Endothelial cell of umbilical vein (primary cell): ENCODE data around the gene CA11. TPM values are rescaled to one million over a fixed set of nuclear protein-coding genes. Genes with fewer than 3 reads are reported as not detected.
"Not testable (repeated sequence)": the region's sequence is repeated elsewhere in the genome, so short reads cannot be mapped to it uniquely, and the experiment has no call there.

Experiments
- Bru-seq: library from RNA; stranded (reverse); fragments of 400-500 nt; gene quantifications from one replicate; lab custom pipeline; 2021; lab: Mats Ljungman, UMichigan
- BruChase-seq, 2 experiments: library from RNA; stranded (reverse); fragments of 400-500 nt; gene quantifications; one replicate each; lab custom pipeline; 2021; lab: Mats Ljungman, UMichigan
- BruUV-seq: library from RNA; stranded (reverse); fragments of 400-500 nt; replicated peaks from 2 replicates; lab custom pipeline; 2021; lab: Mats Ljungman, UMichigan
- CTCF ChIA-PET: fragments of 300-600, 350-600 bp; sonication (Branson Sonifier 250); formaldehyde crosslinking; loops from one replicate; lab custom pipeline; 2021; ENCODE audit warnings: antibody characterized with exemption, inconsistent platforms; lab: Charles Lee
- POLR2A ChIA-PET: fragments of 300-600, 350-600 bp; sonication (Branson Sonifier 250); formaldehyde crosslinking; loops from one replicate; lab custom pipeline; 2021; ENCODE audit warnings: antibody characterized with exemption, inconsistent platforms; lab: Charles Lee
- DNase-seq: peaks from one replicate; pipeline ENCODE4 v3.0.0-alpha.2; 2011; ENCODE audit warnings: low read depth, low spot score
- FAIRE-seq: peaks from 2 replicates; lab custom pipeline; 2011; peaks lifted over from hg19 to GRCh38; lab: Jason Lieb, UNC
- H2AFZ ChIP-seq: 2 replicates; pipeline ENCODE4 v1.6.0; 2012; ENCODE audit warnings: low read depth, low read length, control low read depth, inconsistent platforms
- H3K27ac ChIP-seq: 2 replicates; pipeline ENCODE4 v1.5.1; 2011; ENCODE audit warnings: low read depth, mild to moderate bottlenecking, control low read depth, low read length, moderate library complexity; ENCODE audit not compliant: insufficient read depth
- H3K27me3 ChIP-seq, 2 experiments: 2 replicates each; pipeline versions ENCODE4 v1.6.0 to v1.6.1; 2011; ENCODE audit warnings: low read length in 2 of 2, mixed read lengths in 1 of 2; ENCODE audit not compliant: control insufficient read depth in 2 of 2, insufficient read depth in 2 of 2
- H3K36me3 ChIP-seq, 2 experiments: 2 replicates in 1 of 2; 3 replicates in 1 of 2; pipeline ENCODE4 v1.5.1; 2011; ENCODE audit warnings: low read length in 2 of 2, mild to moderate bottlenecking in 1 of 2, moderate library complexity in 1 of 2; ENCODE audit not compliant: control insufficient read depth in 2 of 2, insufficient read depth in 2 of 2; ENCODE audit errors: extremely low read depth in 1 of 2
- H3K4me1 ChIP-seq: 3 replicates; pipeline ENCODE4 v1.5.1; 2011; ENCODE audit warnings: mild to moderate bottlenecking, low read length; ENCODE audit not compliant: control insufficient read depth, insufficient read depth; ENCODE audit errors: extremely low read depth
- H3K4me2 ChIP-seq: 2 replicates; pipeline ENCODE4 v1.6.1; 2011; ENCODE audit warnings: low read length, control low read depth, mixed read lengths; ENCODE audit not compliant: insufficient read depth
- H3K4me3 ChIP-seq, 3 experiments: fragments of 200-600 bp in 1 of 3; sonication (generic), shearing (Covaris generic) in 1 of 3; replicated peaks in 1 of 3; 2 replicates each; pipeline ENCODE4 v1.5.1; 2011 to 2016; ENCODE audit warnings: control low read depth in 3 of 3, low read length in 3 of 3, mild to moderate bottlenecking in 2 of 3, inconsistent platforms in 1 of 3, low read depth in 1 of 3, moderate library complexity in 1 of 3; ENCODE audit not compliant: insufficient read depth in 1 of 3
- H3K79me2 ChIP-seq: 2 replicates; pipeline ENCODE4 v1.6.0; 2012; ENCODE audit warnings: low read length, inconsistent platforms; ENCODE audit not compliant: control insufficient read depth, insufficient read depth
- H3K9ac ChIP-seq: replicated peaks from 2 replicates; pipeline ENCODE3; 2011; ENCODE audit warnings: low read length, control low read depth; ENCODE audit not compliant: insufficient read depth; ENCODE audit errors: extremely low read depth
- H3K9me1 ChIP-seq: replicated peaks from 3 replicates; pipeline ENCODE4 v1.6.0; 2011; ENCODE audit warnings: mild to moderate bottlenecking, low read length; ENCODE audit not compliant: control insufficient read depth, insufficient read depth; ENCODE audit errors: extremely low read depth
- H3K9me3 ChIP-seq: replicated peaks from 2 replicates; pipeline ENCODE4 v1.5.1; 2012; ENCODE audit warnings: low read length, inconsistent platforms; ENCODE audit not compliant: control insufficient read depth, insufficient read depth
- H4K20me1 ChIP-seq: replicated peaks from 2 replicates; pipeline ENCODE3; 2011; ENCODE audit warnings: mild to moderate bottlenecking, low read length; ENCODE audit not compliant: control insufficient read depth, insufficient read depth; ENCODE audit errors: extremely low read depth
- POLR2A ChIP-seq: IDR thresholded peaks from 2 replicates; pipeline ENCODE4 v1.6.1; 2012; ENCODE audit warnings: low read depth, mild to moderate bottlenecking, control low read depth, low read length
- POLR2AphosphoS5 ChIP-seq: IDR thresholded peaks from 2 replicates; pipeline ENCODE4 v1.6.1; 2012; ENCODE audit warnings: low read depth, mild to moderate bottlenecking, control low read depth, low read length, moderate library complexity; ENCODE audit not compliant: insufficient read depth
- dilution Hi-C: fragments of 300-500 bp; cut with MboI; formaldehyde crosslinking; loops from one replicate; pipeline ENCODE4 v1.15.0; 2019; ENCODE audit warnings: low sequenced_read_pairs; ENCODE audit not compliant: extremely low pct_ligation_motif_present
- intact Hi-C: fragments of 100-400 bp; cut with micrococcal nuclease; formaldehyde crosslinking; loops from one replicate; pipeline ENCODE4 v1.10.0; 2022
- long read RNA-seq: library from polyadenylated mRNA; stranded (forward); transcript quantifications from one replicate; pipeline ENCODE4 v2.0.0, GENCODE V29; 2021
- polyA minus RNA-seq, 3 experiments: library from RNA; depleted of rRNA, polyadenylated mRNA; stranded (reverse); fragments of >200 nt; gene quantifications; 1 replicate in 1 of 3; 2 replicates in 2 of 3; pipeline ENCODE4 v1.2.3, GENCODE V29; 2011
- polyA plus RNA-seq, 4 experiments: library from polyadenylated mRNA; depleted of rRNA in 3 of 4; stranded (reverse) in 3 of 4; unstranded in 1 of 4; fragments of >200 nt; gene quantifications; 2 replicates each; pipeline versions ENCODE4 v1.2.1 to v1.2.3, GENCODE V29; 2011 to 2012; ENCODE audit warnings: missing spikeins in 1 of 4
- total RNA-seq: library from RNA; stranded (reverse); gene quantifications from 2 replicates; pipeline ENCODE4 v1.2.3, GENCODE V29; 2021
- TF ChIP-seq, protein P1 (sequence below), 2 donors: IDR thresholded peaks; 1 replicate in 1 of 2; 2 replicates in 1 of 2; pipeline ENCODE4 v1.5.1; 2011; ENCODE audit warnings: low read length in 2 of 2, mild to moderate bottlenecking in 2 of 2, moderate library complexity in 2 of 2, control low read depth in 1 of 2, inconsistent platforms in 1 of 2, low read depth in 1 of 2; ENCODE audit not compliant: insufficient read depth in 1 of 2; ENCODE audit errors: extremely low read depth in 1 of 2

The CA11 gene
- 2.8 TPM in 2 replicates for total RNA-seq
- polyA plus RNA-seq, result 2.6 and 4.7 TPM in 2 replicates
- 0.90 and 1.3 TPM in 2 replicates for polyA plus RNA-seq (2011; cell fraction: cytosol; rRNA removed)
- 1.1 and 4.5 TPM in 2 replicates for polyA plus RNA-seq (2011; cell fraction: nucleus; rRNA removed)
- polyA plus RNA-seq (2012), result 3.1 and 7.2 TPM in 2 replicates
- 0.39 and 0.70 TPM in 2 replicates for polyA minus RNA-seq
- 5.7 TPM for polyA minus RNA-seq (2011; cell fraction: cytosol; rRNA and poly(A)+ RNA removed)
- 0.29 and 0.82 TPM in 2 replicates for polyA minus RNA-seq (2011; cell fraction: nucleus; rRNA and poly(A)+ RNA removed)
- percentile 19 among the genes with signal in this experiment for Bru-seq, nascent RNA
- BruChase-seq, experiment 1, labeled RNA remaining after a 6-hour chase, result percentile 20 among the genes with signal in this experiment
- percentile 28 among the genes with signal in this experiment for BruChase-seq, experiment 2, labeled RNA remaining after a 2-hour chase
- long read RNA-seq, result 0 reads

DNA sequence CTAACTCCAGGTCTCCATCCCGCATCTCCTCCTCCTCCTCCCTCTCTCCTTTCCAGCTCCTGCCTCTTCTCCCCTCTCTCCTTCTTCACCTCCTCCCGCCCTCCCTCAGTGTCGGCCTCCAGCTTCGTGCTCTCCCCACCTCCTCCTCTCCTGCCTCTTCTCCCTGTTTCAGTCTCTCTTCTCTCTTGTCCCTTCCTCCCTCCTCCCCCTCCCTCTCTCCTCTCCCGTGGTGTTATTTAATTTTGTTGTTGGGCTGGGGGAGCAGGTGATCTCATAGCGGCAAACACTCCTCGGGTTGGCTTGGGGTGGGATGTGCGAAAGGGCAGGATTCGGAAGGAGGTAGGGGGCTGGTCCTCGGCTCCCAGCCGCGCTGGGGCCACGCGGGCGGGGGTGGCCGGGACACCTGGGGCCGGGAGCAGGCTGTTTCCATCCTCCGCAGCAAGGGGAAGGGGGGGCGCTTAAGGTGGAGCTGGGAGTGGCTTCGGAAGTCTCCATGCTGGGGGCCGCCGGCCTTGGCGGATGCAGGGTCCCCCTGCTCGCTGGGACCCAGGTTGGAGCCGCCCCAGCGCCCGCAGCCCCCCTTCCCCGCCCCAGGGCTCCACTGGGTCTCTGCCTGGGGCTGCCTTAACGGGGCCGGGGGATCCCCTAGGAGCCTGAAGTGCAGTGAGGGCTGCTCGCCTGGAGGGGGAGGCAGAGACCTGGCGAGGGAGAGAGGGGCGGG is at the start of gene CA11:
Gene CA11, minus strand, starts transcription at position 187 of the 721 bp plus-strand sequence. CDS start 555 bp downstream, outside the sequence.
- dilution Hi-C loops (no loop called here), intact Hi-C loops (loop anchor here (1.0 to 2.0 kb wide), 7 partner anchors 8 to 196 kb away; no protein-coding TSS in a partner anchor)
- Histone ChIP-seq H4K20me1 (no peaks in the 10 kb centered on the region), H3K79me2 (no peaks in the 10 kb centered on the region), H3K4me2 (peak within 1 kb of the TSS; percentile 72), H3K4me1 (peaks cover 9% of the 10 kb centered on the region), H3K27me3 (peaks cover 0 to 2% of the 10 kb centered on the region in 2 experiments), H2AFZ (peak within 1 kb of the TSS; percentile 58), H3K4me3 (peak within 1 kb of the TSS; percentile 40 to 46 (median 46)), H3K9me1 (no peaks in the 10 kb centered on the region), H3K27ac (no peak within 1 kb of the TSS), H3K9me3 (no peaks in the 10 kb centered on the region), H3K36me3 (no peaks in the 10 kb centered on the region), H3K9ac (peak within 1 kb of the TSS; percentile 28)
- no TSS peak for BruUV-seq
- POLR2A ChIA-PET, result interaction anchor here (0.6 to 1.7 kb wide), 4 partner anchors 26 to 166 kb away, joined by 3 to 7 read pairs (median 3); partner anchors contain the start of genes IZUMO1, RPL18 and SPHK2
- no peak for TF ChIP-seq POLR2AphosphoS5
- TF ChIP-seq, protein P1, sequence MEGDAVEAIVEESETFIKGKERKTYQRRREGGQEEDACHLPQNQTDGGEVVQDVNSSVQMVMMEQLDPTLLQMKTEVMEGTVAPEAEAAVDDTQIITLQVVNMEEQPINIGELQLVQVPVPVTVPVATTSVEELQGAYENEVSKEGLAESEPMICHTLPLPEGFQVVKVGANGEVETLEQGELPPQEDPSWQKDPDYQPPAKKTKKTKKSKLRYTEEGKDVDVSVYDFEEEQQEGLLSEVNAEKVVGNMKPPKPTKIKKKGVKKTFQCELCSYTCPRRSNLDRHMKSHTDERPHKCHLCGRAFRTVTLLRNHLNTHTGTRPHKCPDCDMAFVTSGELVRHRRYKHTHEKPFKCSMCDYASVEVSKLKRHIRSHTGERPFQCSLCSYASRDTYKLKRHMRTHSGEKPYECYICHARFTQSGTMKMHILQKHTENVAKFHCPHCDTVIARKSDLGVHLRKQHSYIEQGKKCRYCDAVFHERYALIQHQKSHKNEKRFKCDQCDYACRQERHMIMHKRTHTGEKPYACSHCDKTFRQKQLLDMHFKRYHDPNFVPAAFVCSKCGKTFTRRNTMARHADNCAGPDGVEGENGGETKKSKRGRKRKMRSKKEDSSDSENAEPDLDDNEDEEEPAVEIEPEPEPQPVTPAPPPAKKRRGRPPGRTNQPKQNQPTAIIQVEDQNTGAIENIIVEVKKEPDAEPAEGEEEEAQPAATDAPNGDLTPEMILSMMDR (IDR thresholded peaks at IDR 0.05; ENCODE audit: extremely low read depth in 1 of 2, insufficient read depth in 1 of 2, low read depth in 1 of 2, low read length in 2 of 2), result peak; percentile 68 to 89
- TF ChIP-seq POLR2A, result no peak
- FAIRE-seq (peak; percentile 50), DNase-seq (peak; percentile 84)
- CTCF ChIA-PET, result interaction anchor here (0.6 to 2.7 kb wide), 25 partner anchors 10 to 324 kb away, joined by 3 to 41 read pairs (median 8); partner anchors contain the start of genes FUT2, HSD17B14, IZUMO1 and NTN5

DNA sequence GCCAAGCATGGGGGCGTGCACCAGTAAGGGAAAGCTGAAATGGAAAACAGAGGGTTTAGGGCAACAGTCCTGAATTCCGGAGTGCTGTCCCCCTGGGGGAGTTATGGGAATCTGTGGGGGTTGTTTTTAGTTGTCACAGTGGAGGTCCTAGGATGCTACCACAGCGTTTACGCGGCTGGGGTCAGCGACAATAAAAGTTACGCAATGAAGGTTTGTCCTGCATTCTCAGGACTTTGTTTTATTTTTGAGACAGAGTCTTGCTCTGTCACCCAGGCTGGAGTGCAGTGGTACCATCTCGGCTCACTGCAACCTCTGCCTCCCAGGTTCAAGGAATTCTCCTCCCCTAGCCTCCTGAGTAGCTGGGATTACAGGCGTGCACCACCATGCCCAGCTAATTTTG is 47.6 kb upstream of the CA11 start:
- CTCF ChIA-PET, result interaction anchor here (0.9 to 1.9 kb wide), 2 partner anchors 10 to 18 kb away, joined by 3 to 11 read pairs; no protein-coding TSS in a partner anchor
- DNase-seq, H3K27ac ChIP-seq, H3K9me3 ChIP-seq, H3K79me2 ChIP-seq, dilution Hi-C loops, H3K4me3 ChIP-seq, FAIRE-seq, BruUV-seq, intact Hi-C loops, H3K36me3 ChIP-seq, H3K27me3 ChIP-seq, H3K4me2 ChIP-seq, H3K9me1 ChIP-seq, H2AFZ ChIP-seq, H3K9ac ChIP-seq, H4K20me1 ChIP-seq, POLR2A ChIA-PET: not testable (repeated sequence)
- peaks cover 16% of the 10 kb centered on the region for H3K4me1 ChIP-seq
